ENCODE data around the gene TRAM2.

The TRAM2 gene

GRCh38 chr6:52519618-52520017, 57.2 kb downstream of the TRAM2 start:
- H3K27ac Mint-ChIP-seq = no peak overlapping the region

GRCh38 chr6:52518279-52518945, 58.4 kb downstream of the TRAM2 start:
- H3K4me1 Mint-ChIP-seq (ENCODE audit: low read depth in 2 of 2) = peaks cover 12 to 23% of the 10 kb centered on the region in 2 donors

More at GRCh38 chr6:52519618-52520017, 57.2 kb downstream of the TRAM2 start:
- Mint-ChIP-seq H3K9me3 (no peaks in the 10 kb centered on the region), H3K36me3 (ENCODE audit: insufficient read depth) (peaks cover 6% of the 10 kb centered on the region), H3K4me1 (ENCODE audit: low read depth in 2 of 2) (peaks cover 13 to 23% of the 10 kb centered on the region in 2 donors), H3K27me3 (no peaks in the 10 kb centered on the region), H3K4me3 (no peak overlapping the region)
- no peak for ATAC-seq (replicated peaks)
- no peak for DNase-seq

DNA sequence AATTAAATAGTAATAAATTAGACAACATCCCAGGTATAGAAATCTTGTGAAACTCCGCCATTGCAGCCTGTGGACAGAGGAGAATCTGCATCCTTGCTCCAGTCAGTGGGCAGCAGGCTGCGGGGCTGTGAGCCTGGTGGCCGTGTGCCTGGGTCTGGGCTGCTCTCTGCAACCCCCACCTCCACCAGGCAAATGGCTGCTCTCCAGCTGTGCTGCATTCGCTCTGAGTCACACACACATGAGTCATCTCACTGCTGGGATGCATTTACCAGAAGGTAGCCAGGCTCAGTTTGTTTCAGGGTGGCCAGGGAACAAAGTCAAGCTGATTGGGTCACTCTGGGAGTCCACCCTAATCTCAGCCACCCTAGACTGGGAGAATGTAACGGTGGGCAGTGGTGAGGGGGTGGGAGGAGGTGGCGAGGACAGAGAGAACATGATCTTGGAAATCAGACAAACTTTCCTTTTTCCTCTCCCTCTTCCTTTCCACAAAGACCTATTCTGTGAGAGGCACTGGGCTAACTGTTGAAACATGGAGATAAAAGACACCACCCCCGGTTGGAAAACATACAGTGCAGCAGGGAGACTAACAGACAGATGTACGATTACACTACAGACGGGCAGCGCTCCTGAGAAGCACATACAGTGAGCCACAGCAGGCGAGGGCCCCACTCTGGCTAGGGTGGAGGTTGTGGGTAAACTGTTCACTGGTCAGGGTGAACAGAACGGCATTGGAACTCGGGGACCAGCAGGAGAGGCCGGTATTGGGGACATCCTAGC, 59.2 kb downstream of the TRAM2 start:
- Mint-ChIP-seq H3K27ac (no peak overlapping the region), H3K27me3 (no peaks in the 10 kb centered on the region), H3K4me3 (no peak overlapping the region), H3K9me3 (no peaks in the 10 kb centered on the region), H3K36me3 (ENCODE audit: insufficient read depth) (peaks cover 10% of the 10 kb centered on the region), H3K4me1 (ENCODE audit: low read depth in 2 of 2) (peaks cover 12 to 16% of the 10 kb centered on the region in 2 donors)
- DNase-seq (no peak), ATAC-seq (replicated peaks) (no peak)

More at GRCh38 chr6:52518279-52518945, 58.4 kb downstream of the TRAM2 start:
- no peaks in the 10 kb centered on the region for H3K9me3 Mint-ChIP-seq
- H3K27ac Mint-ChIP-seq = no peak overlapping the region
- no peaks in the 10 kb centered on the region for H3K27me3 Mint-ChIP-seq
- H3K4me3 Mint-ChIP-seq = no peak overlapping the region
- H3K36me3 Mint-ChIP-seq (ENCODE audit: insufficient read depth) = peaks cover 10% of the 10 kb centered on the region
- DNase-seq (no peak), ATAC-seq (replicated peaks) (no peak)

DNA sequence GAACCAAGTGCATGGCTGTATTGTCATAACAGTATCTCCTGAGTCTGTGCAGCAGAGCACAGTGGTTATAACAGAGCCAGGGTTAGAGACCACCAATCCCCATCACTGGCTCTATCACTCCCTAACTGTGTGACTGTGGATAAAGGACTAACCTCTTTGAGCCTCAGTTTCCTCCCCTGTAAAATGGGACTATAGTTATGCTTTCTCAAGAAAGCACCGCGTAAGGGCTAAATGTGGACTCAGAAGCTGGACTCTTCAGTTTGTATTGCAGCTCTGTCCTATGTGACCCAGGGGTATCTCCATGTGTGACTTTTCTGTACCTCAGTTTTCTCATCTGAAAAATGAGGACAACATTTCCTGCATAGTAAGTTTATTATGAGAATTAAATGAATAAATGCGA, 59.9 kb downstream of the TRAM2 start:
- no peak overlapping the region for H3K4me3 Mint-ChIP-seq
- no peak for DNase-seq
- no peaks in the 10 kb centered on the region for H3K9me3 Mint-ChIP-seq
- no peak for ATAC-seq (replicated peaks)
- H3K36me3 Mint-ChIP-seq (ENCODE audit: insufficient read depth) = peaks cover 10% of the 10 kb centered on the region
- no peak overlapping the region for H3K27ac Mint-ChIP-seq
- peaks cover 12 to 15% of the 10 kb centered on the region in 2 donors for H3K4me1 Mint-ChIP-seq (ENCODE audit: low read depth in 2 of 2)
- H3K27me3 Mint-ChIP-seq = no peaks in the 10 kb centered on the region

DNA sequence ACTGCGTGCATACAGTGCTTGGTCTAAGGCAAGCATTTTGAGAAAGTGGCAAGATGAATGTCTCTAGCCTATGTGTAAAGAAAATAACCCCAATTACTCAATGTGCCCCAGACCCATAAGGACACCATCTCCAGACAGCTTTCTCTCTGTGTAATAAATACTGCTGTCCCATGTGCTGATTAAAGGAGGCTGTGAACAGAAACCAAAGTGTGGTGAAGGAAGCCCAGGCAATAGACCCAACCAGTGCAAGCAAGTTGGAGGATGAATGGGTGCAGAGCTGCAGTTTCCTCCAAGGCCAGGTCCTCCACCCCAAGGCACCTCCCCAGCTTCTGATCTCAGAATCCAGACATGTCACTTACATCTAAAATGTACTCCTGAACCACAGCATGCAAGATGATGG, 60.6 kb downstream of the TRAM2 start:
- no peaks in the 10 kb centered on the region for H3K27me3 Mint-ChIP-seq
- peaks cover 12 to 15% of the 10 kb centered on the region in 2 donors for H3K4me1 Mint-ChIP-seq (ENCODE audit: low read depth in 2 of 2)
- no peaks in the 10 kb centered on the region for H3K9me3 Mint-ChIP-seq
- no peak for ATAC-seq (replicated peaks)
- DNase-seq = no peak
- H3K36me3 Mint-ChIP-seq (ENCODE audit: insufficient read depth) = peaks cover 10% of the 10 kb centered on the region
- peak overlapping the region in 1 of 2 donors; percentile 7 for H3K27ac Mint-ChIP-seq
- no peak overlapping the region for H3K4me3 Mint-ChIP-seq

- Mint-ChIP-seq H3K27me3 (no peaks in the 10 kb centered on the region), H3K9me3 (no peaks in the 10 kb centered on the region), H3K4me1 (ENCODE audit: low read depth in 2 of 2) (peaks cover 12 to 15% of the 10 kb centered on the region in 2 donors), H3K4me3 (no peak overlapping the region), H3K36me3 (ENCODE audit: insufficient read depth) (peaks cover 10% of the 10 kb centered on the region), H3K27ac (peak overlapping the region in 1 of 2 donors; percentile 7)
- DNase-seq (no peak), ATAC-seq (replicated peaks) (no peak)
Observed at GRCh38 chr6:52515219-52515960, 61.5 kb downstream of the TRAM2 start.

DNA sequence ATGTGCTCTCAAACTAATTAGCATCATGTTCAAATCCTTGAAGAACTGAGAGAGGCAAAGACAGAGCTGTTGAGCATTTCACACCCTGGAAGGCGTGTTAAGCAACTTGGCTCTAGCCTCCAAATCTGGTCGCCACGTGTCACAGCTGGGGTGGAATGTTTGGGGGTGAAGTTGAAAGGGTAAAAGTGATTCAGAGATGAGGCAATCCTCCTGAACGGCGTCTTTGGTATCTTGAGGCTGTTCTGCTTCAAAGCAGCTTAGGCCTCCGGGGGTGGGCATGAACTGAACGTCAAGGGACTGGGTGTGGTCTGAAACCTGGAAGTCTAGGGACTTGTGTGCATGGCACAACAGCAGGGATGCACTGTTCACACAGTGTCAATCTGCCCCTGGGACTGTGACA, 62.3 kb downstream of the TRAM2 start:
- H3K36me3 Mint-ChIP-seq (ENCODE audit: insufficient read depth) = peaks cover 10% of the 10 kb centered on the region
- H3K9me3 Mint-ChIP-seq = no peaks in the 10 kb centered on the region
- H3K4me1 Mint-ChIP-seq (ENCODE audit: low read depth in 2 of 2) = peaks cover 8 to 9% of the 10 kb centered on the region in 2 donors
- ATAC-seq (replicated peaks) (no peak), DNase-seq (no peak)
- no peak overlapping the region for H3K4me3 Mint-ChIP-seq
- H3K27me3 Mint-ChIP-seq = no peaks in the 10 kb centered on the region
- peak overlapping the region in 1 of 2 donors; percentile 41 for H3K27ac Mint-ChIP-seq

GRCh38 chr6:52513896-52514295, 63.0 kb downstream of the TRAM2 start:
- no peaks in the 10 kb centered on the region for H3K27me3 Mint-ChIP-seq
- peaks cover 12% of the 10 kb centered on the region for H3K36me3 Mint-ChIP-seq (ENCODE audit: insufficient read depth)
- no peaks in the 10 kb centered on the region for H3K9me3 Mint-ChIP-seq
- H3K4me1 Mint-ChIP-seq (ENCODE audit: low read depth in 2 of 2) = peaks cover 4 to 6% of the 10 kb centered on the region in 2 donors
- no peak for DNase-seq
- no peak for ATAC-seq (replicated peaks)
- H3K27ac Mint-ChIP-seq = no peak overlapping the region
- no peak overlapping the region for H3K4me3 Mint-ChIP-seq

GRCh38 chr6:52513464-52513863, 63.4 kb downstream of the TRAM2 start:
- Mint-ChIP-seq H3K36me3 (ENCODE audit: insufficient read depth) (peaks cover 10% of the 10 kb centered on the region), H3K4me3 (no peak overlapping the region), H3K9me3 (no peaks in the 10 kb centered on the region), H3K27me3 (no peaks in the 10 kb centered on the region), H3K27ac (peak overlapping the region in 1 of 2 donors; percentile 76), H3K4me1 (ENCODE audit: low read depth in 2 of 2) (peaks cover 3 to 5% of the 10 kb centered on the region in 2 donors)
- ATAC-seq (replicated peaks) = no peak
- DNase-seq = no peak

DNA sequence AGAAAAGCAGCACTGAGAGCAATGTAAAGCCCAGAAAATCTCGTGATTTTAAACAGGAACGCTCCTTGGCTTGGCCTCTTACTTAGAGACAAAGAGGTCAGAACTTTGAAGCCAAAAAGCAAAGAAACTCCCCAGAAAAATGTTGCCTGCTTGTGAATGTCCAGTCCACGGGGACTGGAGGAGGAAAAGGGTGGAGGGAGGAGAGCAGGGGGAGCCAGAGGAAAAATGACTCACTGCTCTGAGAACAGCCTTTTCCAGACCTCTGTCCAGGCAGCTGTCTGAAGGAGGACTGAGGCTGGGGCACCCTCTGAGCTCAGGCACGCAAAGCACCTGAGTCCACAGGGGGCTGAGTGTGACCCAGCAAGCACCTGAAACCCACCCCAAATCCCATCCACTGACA, 64.7 kb downstream of the TRAM2 start:
- Mint-ChIP-seq H3K27me3 (no peaks in the 10 kb centered on the region), H3K36me3 (ENCODE audit: insufficient read depth) (peaks cover 18% of the 10 kb centered on the region), H3K4me1 (ENCODE audit: low read depth in 2 of 2) (no peaks in the 10 kb centered on the region), H3K4me3 (no peak overlapping the region), H3K27ac (peak overlapping the region in 1 of 2 donors; percentile 79), H3K9me3 (no peaks in the 10 kb centered on the region)
- ATAC-seq (replicated peaks) = no peak
- no peak for DNase-seq

GRCh38 chr6:52511572-52512151, 65.2 kb downstream of the TRAM2 start:
- ATAC-seq (replicated peaks) (no peak), DNase-seq (no peak)
- H3K27me3 Mint-ChIP-seq = no peaks in the 10 kb centered on the region

DNA sequence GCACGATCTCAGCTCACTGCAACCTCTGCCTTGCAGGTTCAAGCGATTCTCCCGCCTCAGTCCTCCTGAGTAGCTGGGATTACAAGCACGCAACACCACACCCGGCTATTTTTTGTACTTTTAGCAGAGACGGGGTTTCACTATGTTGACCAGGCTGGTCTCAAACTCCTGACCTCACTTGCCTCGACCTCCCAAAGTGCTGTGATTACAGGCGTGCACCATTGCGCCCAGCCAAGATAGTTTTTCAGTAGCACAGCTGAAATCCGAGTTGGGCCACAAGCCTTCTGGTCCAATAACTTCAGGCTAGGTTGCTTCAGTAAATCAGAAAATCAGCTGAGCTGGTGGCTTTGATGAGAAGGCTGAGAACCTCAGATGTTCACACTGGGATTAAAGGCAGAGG, 65.7 kb downstream of the TRAM2 start:
- no peak overlapping the region for H3K27ac Mint-ChIP-seq

More at GRCh38 chr6:52511572-52512151, 65.2 kb downstream of the TRAM2 start:
- Mint-ChIP-seq H3K27ac (no peak overlapping the region), H3K4me3 (no peak overlapping the region), H3K36me3 (ENCODE audit: insufficient read depth) (peaks cover 18% of the 10 kb centered on the region), H3K4me1 (ENCODE audit: low read depth in 2 of 2) (no peaks in the 10 kb centered on the region), H3K9me3 (no peaks in the 10 kb centered on the region)

DNA sequence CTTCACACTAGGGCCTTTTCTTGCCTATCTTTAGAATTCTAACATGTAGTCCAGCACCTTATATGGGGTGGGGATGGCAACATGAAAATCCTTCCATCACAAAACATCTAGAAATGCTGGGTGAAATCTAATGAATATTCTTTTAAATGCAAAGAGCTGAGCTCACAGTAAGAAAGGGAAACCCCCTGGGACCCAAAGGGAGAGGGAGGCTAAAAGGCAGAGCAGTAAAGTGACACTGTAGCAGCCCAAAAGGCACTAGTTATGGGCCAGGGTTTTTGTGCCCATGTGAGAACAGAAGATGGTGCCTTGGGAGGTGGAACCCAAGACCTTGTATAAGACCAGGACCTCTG, 66.7 kb downstream of the TRAM2 start:
- H3K27me3 Mint-ChIP-seq = no peaks in the 10 kb centered on the region
- ATAC-seq (replicated peaks) (no peak), DNase-seq (no peak)
- H3K4me1 Mint-ChIP-seq (ENCODE audit: low read depth in 2 of 2) = no peaks in the 10 kb centered on the region
- H3K27ac Mint-ChIP-seq = peak overlapping the region in 1 of 2 donors; percentile 58
- no peaks in the 10 kb centered on the region for H3K9me3 Mint-ChIP-seq
- H3K4me3 Mint-ChIP-seq = no peak overlapping the region
- peaks cover 18% of the 10 kb centered on the region for H3K36me3 Mint-ChIP-seq (ENCODE audit: insufficient read depth)

More for the DNA sequence above, 65.7 kb downstream of the TRAM2 start:
- Mint-ChIP-seq H3K27me3 (no peaks in the 10 kb centered on the region), H3K36me3 (ENCODE audit: insufficient read depth) (peaks cover 18% of the 10 kb centered on the region), H3K4me1 (ENCODE audit: low read depth in 2 of 2) (no peaks in the 10 kb centered on the region), H3K4me3 (no peak overlapping the region), H3K9me3 (no peaks in the 10 kb centered on the region)
- ATAC-seq (replicated peaks) (no peak), DNase-seq (no peak)
